Uterus (tissue), 4 donors: ENCODE results near the gene BRCA2. TPM values are rescaled to one million over a fixed set of nuclear protein-coding genes. Genes with fewer than 3 reads are reported as not detected.

ENCODE experiments used
- DNase-seq, 2 donors: peaks; one replicate each; pipeline ENCODE4 v3.0.0-alpha.2; 2019 to 2020
- H3K27ac ChIP-seq, 2 donors: fragments of 200-600 bp; sonication (generic); 1 replicate in 1 of 2; 2 replicates in 1 of 2; pipeline ENCODE4 v1.5.1; 2016 to 2018
- H3K27me3 ChIP-seq, 2 donors: fragments of 200-600 bp; sonication (generic); one replicate each; pipeline ENCODE4 v1.5.1; 2018 to 2019; ENCODE audit warnings: control low read depth in 1 of 2
- H3K36me3 ChIP-seq, 2 donors: fragments of 200-600 bp; sonication (generic); one replicate each; pipeline ENCODE4 v1.5.1; 2019; ENCODE audit warnings: control low read depth in 1 of 2
- H3K4me1 ChIP-seq, 2 donors: fragments of 200-600 bp; sonication (generic); one replicate each; pipeline ENCODE4 v1.5.1; 2018 to 2019; ENCODE audit warnings: control low read depth in 1 of 2
- H3K4me3 ChIP-seq, 2 donors: fragments of 200-600 bp; sonication (generic); 1 replicate in 1 of 2; 2 replicates in 1 of 2; pipeline ENCODE4 v1.5.1; 2018 to 2019; ENCODE audit warnings: mild to moderate bottlenecking in 1 of 2
- H3K9me3 ChIP-seq, 2 donors: fragments of 200-600 bp; sonication (generic); one replicate each; pipeline ENCODE4 v1.5.1; 2019; ENCODE audit warnings: control low read depth in 1 of 2
- POLR2A ChIP-seq, 2 donors: fragments of 450-650 bp; IDR thresholded peaks; one replicate each; pipeline ENCODE4 v1.6.1; 2016; ENCODE audit warnings: antibody characterized with exemption in 2 of 2, mild to moderate bottlenecking in 1 of 2, moderate library complexity in 1 of 2
- intact Hi-C: fragments of 100-400 bp; cut with DNase I; formaldehyde crosslinking; loops from one replicate; pipeline ENCODE4 v1.15.1; 2023; ENCODE audit warnings: low total_unique reads
- total RNA-seq, 4 donors: library from RNA; depleted of rRNA in 3 of 4; stranded (reverse); fragments of >200 nt in 3 of 4; gene quantifications; one replicate each; pipeline versions ENCODE4 v1.1.0 to v1.2.4, GENCODE V29; 2014 to 2023
- TF ChIP-seq, protein P1 (sequence below), 4 experiments: fragments of 200-600 bp in 2 of 4; fragments of 450-650 bp in 2 of 4; sonication (generic) in 2 of 4; IDR thresholded peaks; one replicate each; pipeline ENCODE4 v1.5.1; 2016 to 2019; ENCODE audit warnings: antibody characterized with exemption in 4 of 4, mild to moderate bottlenecking in 2 of 4, moderate library complexity in 1 of 4
- donor health status: DM: yes; HTN: yes; CAD: no.

BRCA2 gene
- total RNA-seq, 4 donors from 2014 or later = 0.26 to 11.5 (median 0.89) TPM

DNA sequence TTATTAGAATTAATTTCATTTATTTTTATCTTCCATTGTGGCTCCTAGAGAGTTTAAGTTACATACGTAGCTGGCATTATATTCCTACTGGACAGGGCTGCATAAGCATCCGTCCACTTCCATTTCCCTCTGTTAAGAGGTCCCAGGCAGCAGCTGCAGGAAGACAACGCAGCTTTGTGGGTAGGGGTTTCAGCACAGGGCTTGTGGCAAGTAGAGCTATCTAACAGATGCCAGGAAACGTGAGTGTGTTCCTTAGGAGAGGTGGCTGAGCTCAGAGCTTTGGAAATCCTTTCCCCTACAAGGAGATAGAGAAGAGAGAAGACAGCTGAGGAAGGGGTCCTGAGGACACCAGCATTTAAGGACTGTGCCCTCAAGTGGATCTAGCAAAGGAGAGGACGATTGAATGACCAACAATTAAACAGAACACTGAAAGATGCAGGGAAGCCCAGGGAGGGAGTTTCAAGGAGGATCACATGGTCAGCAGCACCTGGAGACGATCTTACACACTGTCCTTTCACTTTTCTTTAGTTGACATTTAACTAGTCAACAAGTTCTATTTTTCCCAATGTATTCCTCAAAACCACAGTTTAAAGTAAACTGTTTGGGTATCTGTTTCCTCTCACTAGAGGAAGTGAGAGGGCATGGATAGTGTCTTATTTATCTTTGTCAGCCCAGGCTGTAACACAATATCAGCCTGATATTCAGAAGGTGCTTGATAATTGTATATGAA is 114.9 kb downstream of the BRCA2 start:
- no peak overlapping the region for H3K27ac ChIP-seq
- H3K9me3 ChIP-seq = no peaks in the 10 kb centered on the region
- no peaks in the 10 kb centered on the region for H3K36me3 ChIP-seq
- H3K27me3 ChIP-seq = no peaks in the 10 kb centered on the region
- no peak for TF ChIP-seq POLR2A (IDR thresholded peaks at IDR 0.05)
- TF ChIP-seq, protein P1, sequence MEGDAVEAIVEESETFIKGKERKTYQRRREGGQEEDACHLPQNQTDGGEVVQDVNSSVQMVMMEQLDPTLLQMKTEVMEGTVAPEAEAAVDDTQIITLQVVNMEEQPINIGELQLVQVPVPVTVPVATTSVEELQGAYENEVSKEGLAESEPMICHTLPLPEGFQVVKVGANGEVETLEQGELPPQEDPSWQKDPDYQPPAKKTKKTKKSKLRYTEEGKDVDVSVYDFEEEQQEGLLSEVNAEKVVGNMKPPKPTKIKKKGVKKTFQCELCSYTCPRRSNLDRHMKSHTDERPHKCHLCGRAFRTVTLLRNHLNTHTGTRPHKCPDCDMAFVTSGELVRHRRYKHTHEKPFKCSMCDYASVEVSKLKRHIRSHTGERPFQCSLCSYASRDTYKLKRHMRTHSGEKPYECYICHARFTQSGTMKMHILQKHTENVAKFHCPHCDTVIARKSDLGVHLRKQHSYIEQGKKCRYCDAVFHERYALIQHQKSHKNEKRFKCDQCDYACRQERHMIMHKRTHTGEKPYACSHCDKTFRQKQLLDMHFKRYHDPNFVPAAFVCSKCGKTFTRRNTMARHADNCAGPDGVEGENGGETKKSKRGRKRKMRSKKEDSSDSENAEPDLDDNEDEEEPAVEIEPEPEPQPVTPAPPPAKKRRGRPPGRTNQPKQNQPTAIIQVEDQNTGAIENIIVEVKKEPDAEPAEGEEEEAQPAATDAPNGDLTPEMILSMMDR (IDR thresholded peaks at IDR 0.05) = no peak
- no peak for DNase-seq
- H3K4me1 ChIP-seq = no peaks in the 10 kb centered on the region
- H3K4me3 ChIP-seq = no peak overlapping the region
- intact Hi-C loops = no loop called here

DNA sequence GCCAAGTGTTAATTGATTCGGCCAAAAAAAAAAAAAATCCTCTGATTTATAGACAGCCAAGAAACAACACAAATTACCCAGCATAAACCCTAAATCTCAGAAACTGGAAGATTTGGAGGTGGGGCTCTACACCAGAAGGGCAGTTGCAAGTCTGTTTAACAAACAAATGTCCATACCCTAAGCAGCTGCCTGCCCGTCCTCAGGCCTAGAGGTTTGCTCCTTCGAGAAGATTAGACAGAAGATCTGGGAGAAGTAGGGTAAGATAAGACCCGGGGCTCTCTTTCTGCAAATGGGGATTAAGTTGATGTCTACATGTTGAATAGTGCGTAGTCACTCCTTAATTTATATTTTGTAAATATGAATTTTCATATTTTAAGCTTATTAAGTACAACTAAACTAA is 116.1 kb downstream of the BRCA2 start:
- H3K27ac ChIP-seq = no peak overlapping the region
- H3K9me3 ChIP-seq = no peaks in the 10 kb centered on the region
- H3K36me3 ChIP-seq = no peaks in the 10 kb centered on the region
- no peaks in the 10 kb centered on the region for H3K27me3 ChIP-seq
- intact Hi-C loops = no loop called here
- TF ChIP-seq, protein P1 (IDR thresholded peaks at IDR 0.05) = no peak
- no peak for TF ChIP-seq POLR2A (IDR thresholded peaks at IDR 0.05)
- no peak overlapping the region for H3K4me3 ChIP-seq
- DNase-seq = no peak
- H3K4me1 ChIP-seq = no peaks in the 10 kb centered on the region

DNA sequence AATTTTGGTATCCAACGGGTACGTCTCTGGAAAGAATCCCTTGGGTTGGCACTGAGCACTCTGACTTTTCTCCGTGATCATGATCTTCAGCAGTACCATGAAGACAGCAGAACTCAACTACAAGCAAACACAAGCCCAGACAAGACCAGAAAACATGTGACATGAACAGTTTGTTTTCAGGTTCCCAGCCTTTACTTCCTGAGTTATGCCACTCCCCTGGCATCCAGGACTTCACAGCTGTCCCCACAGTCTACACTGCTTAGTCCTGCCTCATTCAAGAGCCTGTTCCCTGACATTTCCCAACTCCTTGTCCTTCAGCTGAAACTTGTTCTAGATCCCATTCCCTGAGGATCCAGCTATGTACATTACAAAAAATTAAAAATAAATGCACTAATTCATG is 117.5 kb downstream of the BRCA2 start:
- no peak overlapping the region for H3K27ac ChIP-seq
- no peaks in the 10 kb centered on the region for H3K4me1 ChIP-seq
- no peak for DNase-seq
- TF ChIP-seq, protein P1 (IDR thresholded peaks at IDR 0.05) = no peak
- H3K27me3 ChIP-seq = no peaks in the 10 kb centered on the region
- no peak overlapping the region for H3K4me3 ChIP-seq
- H3K9me3 ChIP-seq = no peaks in the 10 kb centered on the region
- no peaks in the 10 kb centered on the region for H3K36me3 ChIP-seq
- intact Hi-C loops = no loop called here

GRCh38 chr13:32438871-32439270 is 123.6 kb downstream of the BRCA2 start:
- intact Hi-C loops = no loop called here
- H3K4me3 ChIP-seq = no peak overlapping the region
- no peaks in the 10 kb centered on the region for H3K36me3 ChIP-seq
- no peak for TF ChIP-seq POLR2A (IDR thresholded peaks at IDR 0.05)
- TF ChIP-seq, protein P1 (IDR thresholded peaks at IDR 0.05) = no peak
- no peaks in the 10 kb centered on the region for H3K4me1 ChIP-seq
- DNase-seq = no peak
- no peak overlapping the region for H3K27ac ChIP-seq
- no peaks in the 10 kb centered on the region for H3K27me3 ChIP-seq
- no peaks in the 10 kb centered on the region for H3K9me3 ChIP-seq

DNA sequence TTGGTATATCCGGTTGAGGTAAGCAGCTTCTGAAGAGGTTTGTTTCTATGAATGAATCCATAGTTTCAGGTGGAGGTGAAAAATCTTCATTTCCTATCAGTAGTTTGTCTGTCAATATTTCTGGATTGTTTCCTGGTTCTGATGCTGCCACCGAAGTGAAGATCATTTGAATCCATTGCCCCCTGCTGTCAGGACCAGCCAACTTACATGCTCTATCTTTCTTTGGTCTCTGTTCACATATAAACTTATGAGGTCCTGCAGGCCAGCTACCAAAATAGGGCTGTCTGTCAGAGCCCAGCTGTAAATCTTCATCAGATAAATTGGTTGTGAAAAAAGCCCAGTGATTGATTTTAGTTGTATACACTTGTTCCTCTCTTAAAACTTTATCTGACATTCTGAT is 127.8 kb downstream of the BRCA2 start:
- Histone ChIP-seq H3K4me1 (no peaks in the 10 kb centered on the region), H3K27me3 (no peaks in the 10 kb centered on the region), H3K27ac (no peak overlapping the region), H3K9me3 (no peaks in the 10 kb centered on the region), H3K36me3 (no peaks in the 10 kb centered on the region), H3K4me3 (no peak overlapping the region)
- no peak for DNase-seq
- intact Hi-C loops = no loop called here
- TF ChIP-seq POLR2A (IDR thresholded peaks at IDR 0.05) = no peak
- TF ChIP-seq, protein P1 (IDR thresholded peaks at IDR 0.05) = peak in 3 of 4 experiments; percentile 8 to 33 (median 10)
